ENCODE results near the gene ITIH4. TPM values are rescaled to one million over a fixed set of nuclear protein-coding genes. Genes with fewer than 3 reads are reported as not detected.

ITIH4 gene
- total RNA-seq, 1 donor from 2014 or later: 6.3 TPM

DNA sequence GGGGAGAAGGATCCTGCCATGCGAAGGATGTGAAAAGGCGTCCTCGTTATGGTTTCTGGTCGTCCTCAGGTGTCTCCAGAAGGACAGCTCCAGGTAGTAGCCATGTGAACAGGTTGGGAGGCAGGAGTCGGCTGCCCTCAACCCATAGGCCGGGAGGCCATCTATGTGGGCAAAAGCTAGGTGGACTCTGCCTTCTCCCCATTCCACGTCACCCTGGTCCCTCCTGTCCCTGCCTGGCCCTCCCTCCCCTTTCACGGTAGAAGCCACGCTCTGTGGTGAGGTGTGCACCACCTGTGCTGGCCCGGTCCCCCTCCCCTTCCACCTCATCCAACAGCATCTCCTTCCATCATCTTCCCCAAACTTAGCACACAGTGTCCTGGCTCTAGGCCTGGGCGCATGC lies 19.5 kb downstream of the ITIH4 start:
- no peaks in the 10 kb centered on the region for H3K9me3 Mint-ChIP-seq
- no peak for TF ChIP-seq CTCF (conservative IDR thresholded peaks at IDR 0.05)
- H3K4me3 Mint-ChIP-seq: no peak overlapping the region
- no peak for DNase-seq (ENCODE audit: low read depth, low spot score)
- no peaks in the 10 kb centered on the region for H3K36me3 Mint-ChIP-seq (ENCODE audit: low read depth)
- H3K27me3 Mint-ChIP-seq (ENCODE audit: low read depth): no peaks in the 10 kb centered on the region
- no peaks in the 10 kb centered on the region for H3K4me1 Mint-ChIP-seq
- H3K27ac Mint-ChIP-seq (ENCODE audit: unreplicated experiment): peak overlapping the region; percentile 91

DNA sequence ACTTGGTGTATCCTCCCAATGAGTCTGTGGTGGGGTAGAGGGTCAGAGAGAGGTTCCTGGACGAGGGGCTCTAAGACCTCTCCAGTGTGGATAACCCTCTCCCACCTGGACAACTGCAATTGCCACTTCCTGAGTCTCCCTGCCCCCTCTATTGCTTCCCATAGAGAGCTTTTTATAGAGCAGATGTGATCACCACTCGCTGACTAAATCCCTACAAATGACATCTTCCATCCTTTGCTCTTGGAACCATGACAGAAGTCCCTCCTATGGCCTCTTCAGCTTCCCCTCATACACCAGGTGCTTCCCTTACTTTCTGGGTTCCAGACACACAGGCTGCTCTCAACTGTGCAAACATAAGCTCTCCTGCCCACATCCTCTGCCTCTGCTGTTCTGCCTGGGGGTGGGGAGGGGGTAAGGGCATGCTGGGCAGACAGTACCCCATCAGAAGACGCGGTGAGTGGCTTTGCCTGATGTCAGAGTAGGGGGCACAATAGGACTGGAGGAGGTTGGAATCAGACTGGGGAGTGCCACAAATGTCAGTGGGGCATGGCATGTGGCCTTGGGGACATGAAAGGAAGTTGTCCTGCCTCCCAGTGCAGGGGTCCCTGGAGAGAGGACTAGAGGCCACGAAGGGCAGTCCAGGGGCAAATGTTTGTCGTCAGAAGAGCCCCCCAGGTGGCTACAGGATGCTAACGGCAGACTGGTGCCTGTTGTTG lies 20.7 kb downstream of the ITIH4 start:
- Mint-ChIP-seq H3K4me3 (no peak overlapping the region), H3K36me3 (ENCODE audit: low read depth) (no peaks in the 10 kb centered on the region), H3K27me3 (ENCODE audit: low read depth) (no peaks in the 10 kb centered on the region), H3K9me3 (no peaks in the 10 kb centered on the region), H3K27ac (ENCODE audit: unreplicated experiment) (peak overlapping the region; percentile 43), H3K4me1 (no peaks in the 10 kb centered on the region)
- DNase-seq (ENCODE audit: low read depth, low spot score): no peak
- TF ChIP-seq CTCF (conservative IDR thresholded peaks at IDR 0.05): no peak

- Mint-ChIP-seq H3K36me3 (ENCODE audit: low read depth) (no peaks in the 10 kb centered on the region), H3K4me3 (no peak overlapping the region), H3K9me3 (no peaks in the 10 kb centered on the region), H3K4me1 (no peaks in the 10 kb centered on the region), H3K27me3 (ENCODE audit: low read depth) (no peaks in the 10 kb centered on the region), H3K27ac (ENCODE audit: unreplicated experiment) (no peak overlapping the region)
- TF ChIP-seq CTCF (conservative IDR thresholded peaks at IDR 0.05): no peak
- DNase-seq (ENCODE audit: low read depth, low spot score): no peak
These were observed 21.3 kb downstream of the ITIH4 start for GRCh38 chr3:52809149-52809548.

- Mint-ChIP-seq H3K9me3 (no peaks in the 10 kb centered on the region), H3K27ac (ENCODE audit: unreplicated experiment) (peak overlapping the region; percentile 81), H3K4me3 (no peak overlapping the region)
These were observed 25.0 kb downstream of the ITIH4 start for GRCh38 chr3:52805270-52806039.

DNA sequence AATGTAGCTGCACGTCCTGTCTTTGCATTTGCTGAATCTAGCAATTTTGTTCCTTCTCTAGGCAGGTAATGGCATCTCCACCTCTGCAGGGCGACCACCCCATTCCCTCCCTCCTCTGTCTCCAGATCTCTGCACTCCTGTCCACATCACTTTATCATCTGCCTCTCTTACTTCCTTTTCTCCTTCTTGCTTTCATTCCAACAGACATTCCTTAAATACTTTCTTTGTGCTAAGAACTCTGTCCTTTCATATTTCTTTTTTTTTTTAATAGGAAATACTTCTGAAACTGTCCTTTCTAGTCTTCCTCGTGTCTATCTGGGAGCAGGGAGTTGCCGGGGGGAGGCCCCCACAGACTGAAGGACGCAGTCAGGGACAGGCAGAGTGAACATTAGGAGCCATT lies 28.6 kb downstream of the ITIH4 start:
- Mint-ChIP-seq H3K27me3 (ENCODE audit: low read depth) (no peaks in the 10 kb centered on the region), H3K4me1 (no peaks in the 10 kb centered on the region), H3K36me3 (ENCODE audit: low read depth) (no peaks in the 10 kb centered on the region), H3K27ac (ENCODE audit: unreplicated experiment) (no peak overlapping the region), H3K4me3 (no peak overlapping the region), H3K9me3 (no peaks in the 10 kb centered on the region)
- DNase-seq (ENCODE audit: low read depth, low spot score): no peak
- no peak for TF ChIP-seq CTCF (conservative IDR thresholded peaks at IDR 0.05)

More at GRCh38 chr3:52805270-52806039, 25.0 kb downstream of the ITIH4 start:
- no peaks in the 10 kb centered on the region for H3K27me3 Mint-ChIP-seq (ENCODE audit: low read depth)
- no peaks in the 10 kb centered on the region for H3K36me3 Mint-ChIP-seq (ENCODE audit: low read depth)
- TF ChIP-seq CTCF (conservative IDR thresholded peaks at IDR 0.05): no peak
- H3K4me1 Mint-ChIP-seq: no peaks in the 10 kb centered on the region
- no peak for DNase-seq (ENCODE audit: low read depth, low spot score)

Data from neural crest cell (in vitro differentiated cells).